NOMO-1 treated with dmso at 0.1 percent for 144 hours (cell line): Measurements from ENCODE around the gene NT5DC4.

Experiments used
- DNase-seq: peaks from one replicate; lab custom pipeline; 2025; ENCODE audit not compliant: unreplicated experiment; lab: John Stamatoyannopoulos, UW

Gene NT5DC4

DNA sequence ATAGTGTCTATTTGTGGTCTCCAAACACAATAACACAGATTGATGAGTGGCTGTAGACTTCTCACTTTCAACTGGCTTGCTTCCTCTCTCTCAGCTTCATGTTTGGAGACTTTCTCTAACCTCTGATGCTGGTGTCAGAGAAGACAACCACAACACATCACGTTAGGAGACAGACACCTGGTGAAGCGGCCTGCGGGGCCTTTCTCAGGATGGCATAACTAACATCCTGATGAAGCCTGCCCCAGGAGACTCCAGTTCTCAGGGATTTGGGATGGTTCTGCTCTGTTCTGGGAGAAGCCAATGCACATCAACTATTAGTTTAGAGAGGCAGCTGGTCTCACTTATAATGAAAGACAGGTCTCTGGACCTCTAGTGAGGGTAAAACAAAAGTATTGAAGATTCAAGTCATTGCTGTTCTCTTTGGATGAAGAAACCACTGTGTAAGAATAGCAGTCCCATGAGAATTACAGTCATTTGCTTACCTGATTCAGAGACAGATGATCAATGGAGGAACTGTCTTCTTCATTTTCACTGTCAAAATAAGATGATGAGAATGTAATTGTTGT lies 61.5 kb downstream of the NT5DC4 start:
- no peak for DNase-seq

GRCh38 chr2:112783187-112783714 lies 62.4 kb downstream of the NT5DC4 start:
- no peak for DNase-seq

DNA sequence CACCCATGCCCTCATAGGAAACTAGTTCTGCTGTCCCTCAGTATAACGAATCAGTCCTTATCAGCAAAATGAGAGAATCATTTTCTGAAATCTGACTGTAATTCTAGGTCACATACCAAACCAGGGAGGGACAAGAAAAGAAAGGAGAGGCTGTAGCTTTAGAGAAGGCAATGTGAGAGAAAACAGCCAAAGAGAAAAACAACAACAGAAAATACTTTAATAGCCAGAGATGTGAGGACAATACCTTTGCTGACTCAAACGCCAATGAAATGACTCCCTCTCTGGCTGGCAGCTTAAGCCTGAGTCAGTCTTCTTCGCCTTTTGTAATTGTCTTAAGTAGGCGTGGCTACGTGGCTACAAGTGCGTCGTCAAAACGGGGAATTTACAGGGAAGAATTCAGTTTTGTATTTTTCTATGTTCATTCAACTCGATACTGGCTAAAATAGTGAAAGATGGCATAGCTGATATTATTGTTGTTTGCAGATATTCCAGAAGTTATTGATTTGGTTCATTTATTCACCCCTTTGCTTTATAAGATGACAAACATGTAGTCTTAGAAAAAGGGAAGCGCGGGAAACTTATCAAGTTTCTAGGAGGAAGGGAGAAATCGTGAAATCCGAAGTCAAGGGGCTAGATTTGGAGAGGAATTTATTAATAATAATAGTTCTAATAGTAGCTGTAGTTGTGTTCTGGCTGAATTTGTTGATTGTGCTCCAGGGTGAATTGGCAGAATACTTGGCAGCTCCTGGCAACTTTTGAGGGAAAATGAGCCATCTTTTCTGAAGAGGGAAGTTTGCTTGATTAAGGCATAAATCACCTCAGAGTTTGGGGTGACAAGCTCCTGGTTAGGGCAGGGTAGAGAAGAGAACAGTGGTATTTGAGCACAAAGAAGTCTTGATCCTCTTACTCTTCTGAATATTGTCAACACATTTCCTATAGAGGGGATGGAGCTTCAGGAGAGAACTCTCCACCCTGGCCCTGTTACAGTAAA lies 63.7 kb downstream of the NT5DC4 start, which contains the start of gene IL1A:
Gene IL1A, minus strand, starts transcription at position 295 of the 991 bp plus-strand sequence. CDS start 723 bp downstream, outside the sequence.
- DNase-seq: peak; percentile 59

DNA sequence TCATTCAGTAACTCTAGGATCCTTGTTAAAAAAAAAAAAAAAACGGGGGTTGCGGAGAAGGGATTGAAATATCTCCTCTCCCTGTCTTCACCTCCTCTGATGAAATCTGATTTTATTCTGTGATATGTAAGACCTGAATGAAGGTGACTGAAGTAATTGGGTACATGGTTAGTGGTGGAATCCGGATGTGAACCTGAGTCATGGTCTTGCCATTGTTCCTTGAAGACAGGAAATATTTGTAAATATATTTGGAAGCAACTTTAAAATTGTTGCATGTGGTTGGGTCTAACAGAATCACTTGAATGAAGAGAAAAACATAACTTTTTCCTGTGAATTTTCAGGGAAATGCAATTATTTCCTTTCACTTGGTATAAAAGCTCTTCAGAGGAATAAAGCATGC lies 66.5 kb downstream of the NT5DC4 start:
- DNase-seq: no peak

GRCh38 chr2:112787729-112788393 lies 67.0 kb downstream of the NT5DC4 start:
- DNase-seq: peak; percentile 56

- no peak for DNase-seq
Observed at GRCh38 chr2:112788653-112789052, 67.8 kb downstream of the NT5DC4 start.
